ENCODE data around the gene ZNF254.
"Not testable (repeated sequence)": the region's sequence is repeated elsewhere in the genome, so short reads cannot be mapped to it uniquely, and the experiment has no call there.

The ZNF254 gene

DNA sequence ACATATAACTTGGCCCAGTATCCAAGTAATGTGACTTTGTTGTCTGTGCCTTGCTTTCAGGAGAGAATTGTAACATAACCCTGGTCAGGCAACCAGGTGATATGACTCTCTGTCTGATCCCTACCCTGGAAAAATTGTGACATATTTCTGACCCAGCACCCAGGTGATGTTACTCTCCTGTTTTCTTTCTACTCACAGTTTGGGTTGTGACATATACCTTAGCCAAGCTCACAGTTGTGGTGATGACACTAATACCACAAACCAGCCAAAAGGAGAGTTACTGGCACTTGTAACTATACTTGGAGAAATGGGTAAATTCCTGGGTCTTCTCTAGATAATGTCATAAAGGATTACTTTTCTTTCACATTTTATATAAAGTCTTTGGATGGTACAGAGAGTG, 14.3 kb upstream of the ZNF254 start:
- DNase-seq: no peak

DNA sequence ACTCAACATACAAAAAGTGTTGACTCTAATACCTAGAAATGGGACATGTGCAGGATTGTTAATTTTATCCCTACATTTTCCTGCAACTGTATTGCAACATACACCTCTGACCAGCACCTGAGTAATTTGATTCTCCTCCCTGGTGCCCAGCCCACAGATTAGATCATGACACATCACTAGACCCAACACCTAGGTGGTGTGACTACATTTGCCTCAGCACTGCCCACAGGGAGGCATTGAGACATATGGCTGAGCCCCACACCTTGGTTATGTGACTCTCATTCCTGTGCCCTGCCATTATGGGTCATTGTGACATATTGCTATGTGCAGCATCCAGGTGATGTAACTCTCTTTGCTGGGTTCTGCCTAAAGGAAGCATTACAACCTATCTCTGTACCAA, 13.2 kb upstream of the ZNF254 start:
- no peak for DNase-seq

DNA sequence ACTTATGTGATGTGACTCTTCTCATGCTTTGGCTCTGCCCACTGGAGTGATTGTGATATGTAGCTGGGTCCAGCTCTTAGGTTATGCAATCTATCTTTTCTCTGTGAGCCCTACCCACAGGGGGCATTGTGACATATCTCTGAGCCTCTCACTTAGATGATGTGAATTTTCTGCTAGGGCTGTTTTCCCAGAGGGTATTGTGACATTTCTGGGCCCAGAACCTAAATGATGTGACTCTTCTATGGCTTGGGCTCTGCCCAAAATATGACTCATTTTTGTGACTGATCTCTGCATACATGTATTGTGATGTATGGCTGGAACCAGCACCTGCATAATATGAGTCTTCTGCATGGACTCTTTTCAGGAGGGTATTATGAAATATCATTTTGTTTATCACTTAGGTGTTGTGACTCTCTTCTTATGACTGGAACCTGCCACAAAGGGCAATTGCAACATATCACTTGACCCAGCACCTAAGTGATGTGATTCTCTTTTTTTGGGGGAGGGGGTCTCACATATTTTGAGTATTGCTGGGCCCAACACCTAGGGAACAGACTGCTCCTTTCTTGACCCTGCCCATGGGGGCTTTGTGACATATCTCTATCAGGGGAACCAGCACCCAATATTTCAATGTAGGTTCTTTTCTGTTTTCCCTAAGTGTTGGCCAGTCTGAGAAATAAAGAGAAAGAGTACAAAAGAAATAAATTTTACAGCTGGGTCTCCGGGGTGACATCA, 12.1 kb upstream of the ZNF254 start:
- peak; percentile 35 for DNase-seq

DNA sequence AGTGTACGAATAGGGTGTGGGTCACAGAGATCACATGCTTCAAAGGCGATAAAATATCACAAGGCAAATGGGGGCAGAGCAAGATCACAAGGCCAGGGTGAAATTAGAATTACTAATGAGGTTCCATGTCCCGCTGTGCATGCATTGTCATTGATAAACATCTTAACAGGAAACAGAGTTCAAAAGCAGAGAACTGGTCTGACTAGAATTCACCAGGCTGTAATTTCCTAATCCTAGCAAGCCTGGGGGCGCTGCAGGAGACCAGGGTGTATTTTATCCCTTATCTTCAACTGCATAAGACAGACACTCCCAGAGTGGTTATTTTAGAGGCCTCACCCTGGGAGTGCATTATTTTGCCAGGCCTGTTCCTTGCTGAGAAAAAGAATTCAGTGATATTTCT, 11.5 kb upstream of the ZNF254 start:
- DNase-seq: not testable (repeated sequence)

DNA sequence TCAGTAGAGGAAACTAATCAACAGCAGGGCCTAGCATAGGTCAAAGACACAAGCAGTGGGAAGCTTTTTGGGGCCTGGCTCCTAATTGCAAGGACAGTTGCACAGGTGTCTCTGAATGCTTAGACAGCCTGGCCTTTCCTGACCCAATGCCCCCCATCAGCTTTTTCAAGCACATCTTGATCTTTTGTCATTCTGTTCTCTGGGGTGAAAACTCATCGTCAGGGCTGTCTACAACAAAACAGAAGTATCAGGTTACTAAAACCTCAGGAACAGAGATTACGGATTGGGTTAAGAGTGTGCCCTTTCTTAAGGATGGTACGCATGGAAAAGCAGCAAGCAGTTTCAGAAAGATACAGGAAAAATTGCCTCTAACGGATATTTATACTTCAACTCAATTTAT, 8.3 kb upstream of the ZNF254 start:
- no peak for DNase-seq

DNA sequence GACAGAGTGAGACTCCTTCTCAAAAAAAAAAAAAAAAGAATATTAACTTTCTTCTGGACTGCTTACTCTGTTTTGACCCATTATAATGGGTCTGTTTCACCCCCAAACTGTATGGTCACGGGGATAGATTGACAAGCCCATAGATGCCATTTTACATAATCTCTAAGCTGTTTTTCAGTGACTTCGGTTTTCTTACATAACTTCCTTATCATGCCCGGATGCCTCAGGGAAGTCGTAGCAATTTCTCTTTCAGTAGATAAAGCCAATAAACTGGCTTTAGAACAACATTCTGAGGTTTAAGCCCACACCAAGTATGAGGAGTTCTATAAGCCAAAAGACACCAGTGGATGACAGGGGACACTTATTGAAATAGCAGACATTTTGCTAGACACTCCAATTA, 5.9 kb upstream of the ZNF254 start:
- DNase-seq: no peak

DNA sequence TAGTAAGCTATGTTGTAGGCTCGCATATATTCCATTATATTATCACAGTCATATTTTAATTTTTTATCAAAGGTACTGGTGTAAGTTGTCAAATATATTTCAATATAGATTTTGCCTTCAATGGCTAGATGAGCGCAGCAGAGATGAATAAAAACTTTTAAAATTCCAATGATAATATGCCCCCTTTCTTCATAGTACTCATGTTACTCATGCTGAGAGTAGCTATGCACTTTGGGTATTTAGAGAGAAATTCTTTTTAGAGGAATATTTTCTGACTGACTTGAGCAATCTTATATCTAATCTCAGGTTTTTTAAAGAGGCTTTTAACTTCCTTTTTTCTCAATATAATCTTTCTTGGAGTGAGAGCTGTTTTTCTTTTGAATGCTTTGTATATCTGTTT, 11.4 kb downstream of the ZNF254 start:
- no peak for DNase-seq

DNA sequence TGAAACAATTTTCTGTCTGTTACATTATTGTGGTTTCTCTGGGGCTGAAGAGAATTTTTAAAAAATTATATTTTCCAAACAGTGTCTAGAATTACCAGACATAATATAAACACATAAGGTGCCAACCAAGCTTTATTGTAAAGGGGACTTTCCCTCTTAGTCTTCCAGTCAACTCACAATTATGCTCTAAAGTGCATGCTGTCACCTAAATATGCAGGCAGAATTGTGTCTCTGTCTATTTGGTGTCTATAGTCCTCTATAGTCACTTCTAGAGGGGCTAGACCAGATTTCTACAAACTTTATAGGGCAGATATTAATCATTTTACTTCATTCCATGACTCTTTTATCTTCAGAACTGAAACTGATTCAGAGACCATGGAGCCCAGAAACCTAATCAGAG, 12.8 kb downstream of the ZNF254 start:
- peak; percentile 13 for DNase-seq

DNA sequence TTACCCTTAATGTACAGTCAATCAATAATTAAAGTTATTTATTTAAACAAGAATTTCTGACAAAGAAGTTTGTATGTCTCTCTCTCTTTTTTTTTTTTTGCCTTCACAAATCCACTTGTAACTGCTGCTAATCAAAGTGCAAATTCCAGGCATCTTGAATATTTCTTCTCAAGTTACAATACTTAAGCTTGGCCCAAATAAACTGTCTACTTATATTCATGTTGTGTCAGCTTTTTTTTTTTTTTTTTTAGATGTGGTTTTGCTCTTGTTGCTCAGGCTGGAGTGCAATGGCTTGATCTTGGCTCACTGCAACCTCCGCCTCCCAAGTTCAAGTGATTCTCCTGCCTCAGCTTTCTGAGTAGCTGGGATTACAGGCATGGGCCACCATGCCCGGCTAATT, 13.6 kb downstream of the ZNF254 start:
- not testable (repeated sequence) for DNase-seq

DNA sequence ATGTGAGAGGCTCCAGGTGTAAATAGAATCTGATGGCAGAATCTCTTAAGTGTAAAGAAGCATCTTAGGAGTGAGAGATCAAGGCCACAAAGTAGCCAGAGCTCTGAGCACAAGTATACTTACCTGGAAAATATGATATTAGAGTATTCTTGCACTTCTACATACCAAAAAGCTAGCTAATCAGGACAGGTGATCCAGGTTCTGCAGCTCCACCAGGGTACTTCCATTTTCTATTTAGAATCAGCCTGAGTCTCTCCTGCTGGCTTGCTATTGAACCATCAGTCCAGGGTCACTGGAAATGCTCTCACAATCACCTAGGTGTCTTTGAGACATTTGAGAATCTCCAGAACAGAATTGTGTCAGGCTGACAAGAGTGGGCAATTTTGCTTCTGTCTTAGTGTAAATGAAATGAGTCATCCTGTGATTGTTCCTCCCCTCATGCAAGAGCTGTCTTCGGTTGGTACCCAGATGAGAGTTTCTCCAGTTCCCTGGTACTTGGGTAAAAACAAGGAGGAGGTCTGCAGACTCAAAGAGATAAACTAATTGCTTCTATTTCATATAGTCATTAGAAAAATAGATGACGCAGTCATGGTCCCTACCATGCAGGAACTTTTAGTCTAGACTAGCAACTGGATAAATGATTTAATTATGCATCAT, 14.6 kb downstream of the ZNF254 start:
- no peak for DNase-seq

DNA sequence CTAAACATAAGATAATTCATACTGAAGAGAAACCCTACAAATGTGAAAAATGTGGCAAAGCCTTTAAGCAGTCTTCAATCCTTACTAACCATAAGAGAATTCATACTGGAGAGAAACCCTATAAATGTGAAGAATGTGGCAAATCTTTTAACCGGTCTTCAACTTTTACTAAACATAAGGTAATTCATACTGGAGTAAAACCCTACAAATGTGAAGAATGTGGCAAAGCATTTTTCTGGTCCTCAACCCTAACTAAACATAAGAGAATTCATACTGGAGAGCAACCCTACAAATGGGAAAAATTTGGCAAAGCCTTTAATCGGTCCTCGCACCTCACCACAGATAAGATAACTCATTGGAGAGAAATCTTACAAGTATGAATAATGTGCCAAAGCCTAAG, 40.6 kb downstream of the ZNF254 start:
- DNase-seq: no peak

DNA sequence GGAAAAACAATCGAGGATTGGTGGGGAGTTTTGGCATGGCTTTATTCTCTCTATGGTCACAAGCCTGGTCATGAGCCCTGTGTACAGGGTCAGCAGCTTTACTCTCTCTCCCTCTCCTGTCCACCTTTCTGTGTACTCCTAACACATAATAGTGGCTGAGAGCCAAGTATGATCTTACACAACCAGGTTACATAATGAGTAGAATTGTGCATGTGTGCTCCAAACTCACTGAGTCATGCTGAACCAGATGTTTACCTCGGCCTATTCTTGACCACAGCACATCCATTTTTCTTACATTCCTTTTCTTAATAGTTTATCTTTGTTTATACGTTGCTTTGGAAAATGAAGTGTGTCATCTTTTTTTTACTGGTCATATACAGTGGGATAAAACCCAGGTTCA, 53.1 kb downstream of the ZNF254 start:
- DNase-seq: peak; percentile 45

DNA sequence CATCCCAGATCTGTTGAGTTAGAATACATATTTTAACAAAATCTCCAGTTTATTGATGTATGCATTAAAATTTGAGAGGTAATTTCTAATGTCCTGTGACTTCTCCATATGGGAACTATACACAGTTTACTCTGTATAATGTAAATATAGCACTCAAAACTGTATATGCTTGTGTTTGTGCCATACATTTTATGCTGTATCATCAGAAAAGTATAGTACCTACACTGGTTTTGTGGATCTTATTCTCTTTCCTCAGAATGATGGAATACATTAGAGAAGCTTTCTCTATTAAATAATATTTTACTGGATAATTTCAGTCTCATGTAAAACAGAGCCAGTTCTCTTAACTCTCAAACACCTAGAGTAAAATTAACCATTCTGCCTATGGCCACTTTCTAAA, 53.6 kb downstream of the ZNF254 start:
- no peak for DNase-seq

DNA sequence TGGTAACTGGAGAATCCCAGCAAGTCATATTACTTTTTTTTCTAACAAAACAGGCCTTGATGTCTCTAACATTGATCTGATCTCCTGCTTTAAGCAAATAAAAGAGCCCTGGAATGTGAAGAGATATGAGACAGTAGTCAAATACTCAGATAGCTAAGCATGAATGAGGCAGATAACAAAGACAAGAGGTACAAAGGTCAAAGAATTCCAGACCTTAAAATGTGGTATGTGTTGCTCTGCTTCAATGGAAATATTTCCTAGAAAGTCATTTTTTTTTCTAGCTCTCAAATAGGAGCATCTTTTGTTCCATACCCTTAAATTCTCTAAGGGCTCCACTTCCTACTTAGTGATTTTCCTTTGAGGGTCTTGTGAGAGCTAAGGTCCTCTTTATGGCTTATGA, 54.6 kb downstream of the ZNF254 start:
- DNase-seq: no peak

DNA sequence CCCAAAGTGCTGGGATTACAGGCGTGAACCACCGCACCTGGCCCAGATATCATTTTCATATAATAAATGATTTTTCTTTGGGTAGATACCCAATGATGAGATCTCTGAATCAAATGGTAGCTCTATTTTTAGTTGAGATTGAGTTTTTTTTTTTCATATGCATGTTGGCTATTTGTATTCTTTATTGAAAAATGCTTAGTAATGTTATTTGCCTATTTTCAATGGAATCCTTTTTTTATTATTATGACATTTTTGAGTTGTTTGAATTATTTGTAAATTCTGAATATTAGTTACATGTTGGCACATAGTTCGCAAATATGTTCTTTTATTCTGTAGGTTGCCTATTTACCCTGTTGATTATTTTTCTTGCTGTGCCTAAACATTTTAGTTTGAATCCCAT, 55.8 kb downstream of the ZNF254 start:
- no peak for DNase-seq

DNA sequence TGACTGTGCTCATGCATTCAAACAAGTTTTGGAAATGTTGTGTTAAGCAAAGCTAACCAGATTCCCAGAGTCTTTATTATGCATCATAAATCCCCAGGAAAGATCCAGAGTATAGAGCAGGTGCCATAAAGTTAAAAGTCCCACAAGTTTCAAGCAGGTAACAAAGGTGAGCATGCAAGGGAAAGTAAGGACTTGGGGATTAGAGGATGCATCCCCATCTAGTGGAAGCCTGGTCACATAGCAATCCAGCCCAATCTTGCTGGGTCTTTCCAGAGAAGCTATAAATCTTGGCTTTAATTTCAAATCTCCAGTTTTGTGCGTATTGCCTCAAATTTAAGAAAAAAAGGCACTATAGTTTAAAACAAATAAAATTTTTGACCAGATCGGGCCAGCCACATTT, 72.7 kb downstream of the ZNF254 start:
- no peak for DNase-seq

DNA sequence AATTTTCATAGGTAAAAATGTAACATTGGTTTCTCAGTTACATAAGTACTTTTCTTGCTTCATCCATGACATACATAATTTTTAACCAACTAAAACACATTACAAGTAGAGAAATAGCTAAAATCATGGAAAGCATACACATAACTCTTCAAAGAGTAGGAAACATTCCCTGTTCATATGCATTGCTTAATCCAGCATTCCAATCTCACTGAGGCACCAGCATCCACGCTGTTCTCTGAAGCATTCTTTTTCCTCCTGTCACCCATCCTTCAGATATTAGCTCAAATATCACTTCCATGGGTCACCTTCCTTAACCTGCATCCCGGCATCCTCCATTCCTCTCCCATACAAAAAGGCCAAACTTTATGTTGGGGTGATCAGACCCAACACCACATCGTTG, 79.1 kb downstream of the ZNF254 start:
- DNase-seq: peak; percentile 0

DNA sequence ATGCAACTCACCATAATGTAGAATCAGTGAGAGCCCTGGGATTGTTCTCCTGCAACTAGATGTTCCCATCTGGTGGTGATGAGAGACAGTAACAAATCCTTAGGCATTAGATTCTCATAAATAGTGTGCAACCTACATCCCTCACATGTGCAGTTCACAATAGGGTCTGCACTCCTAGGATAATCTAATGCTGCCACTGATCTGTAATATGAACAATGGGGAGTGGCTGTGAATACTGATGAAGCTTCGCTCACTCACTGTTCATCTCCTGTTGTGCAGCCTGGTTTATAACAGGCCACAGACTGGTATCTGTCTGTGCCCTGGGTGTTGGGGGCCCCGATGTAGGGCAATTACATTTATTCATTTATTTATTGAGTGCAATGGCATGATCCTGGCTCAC, 86.9 kb downstream of the ZNF254 start:
- no peak for DNase-seq

DNA sequence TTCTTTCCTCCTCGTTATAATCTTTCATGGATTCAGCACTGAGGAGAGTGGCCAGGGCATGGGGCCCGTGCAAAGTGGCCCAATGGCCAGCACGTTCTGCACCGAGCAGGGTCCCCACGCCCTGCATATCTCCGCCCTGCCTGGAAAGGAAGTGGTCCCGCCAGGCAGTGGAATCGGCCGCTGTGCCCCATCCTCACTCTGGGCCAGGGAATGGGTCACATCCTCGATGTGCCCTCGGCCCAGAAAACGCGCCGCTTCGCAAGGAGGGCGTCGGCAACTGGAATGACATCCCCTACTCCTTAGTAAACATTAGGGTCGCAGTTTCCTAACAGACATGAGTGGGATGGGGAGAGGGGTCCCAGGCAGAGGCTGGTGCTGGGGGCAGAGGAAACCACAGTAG, 90.7 kb downstream of the ZNF254 start:
- no peak for DNase-seq

DNA sequence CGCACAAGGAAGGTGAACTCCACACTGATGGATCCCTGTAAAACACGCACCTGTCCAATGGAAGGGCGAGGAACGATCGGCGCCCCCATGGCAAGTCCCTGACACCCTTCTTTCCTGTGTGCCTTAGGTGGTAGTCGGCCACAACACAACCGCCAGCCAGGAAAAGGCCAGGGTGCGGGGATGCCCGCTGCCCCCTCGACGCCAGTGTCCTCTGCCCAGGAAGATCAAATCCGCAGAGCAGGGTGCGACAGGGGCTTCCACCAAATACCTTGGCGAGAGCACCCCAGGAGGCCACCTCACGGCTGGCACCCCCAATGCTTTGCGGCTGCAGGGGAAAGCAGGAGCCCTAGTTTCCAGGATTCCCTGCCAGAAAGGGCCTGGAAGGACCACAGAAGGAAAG, 91.2 kb downstream of the ZNF254 start:
- DNase-seq: no peak
